ENCODE data around the gene ADARB2. TPM values are rescaled to one million over a fixed set of nuclear protein-coding genes. Genes with fewer than 3 reads are reported as not detected.
"Not testable (repeated sequence)": the region's sequence is repeated elsewhere in the genome, so short reads cannot be mapped to it uniquely, and the experiment has no call there.

The ADARB2 gene
- total and polyA plus RNA-seq, 3 experiments from 2014 or later, result not detected

- ChIA-PET POLR2A (no interaction called here), CTCF (no interaction called here)
- Histone ChIP-seq H3K36me3 (ENCODE audit: insufficient read depth, low read length) (no peaks in the 10 kb centered on the region), H3K9me3 (ENCODE audit: low read length) (no peaks in the 10 kb centered on the region), H3K27me3 (ENCODE audit: insufficient read depth, low read length, poor library complexity, severe bottlenecking) (peaks cover 11% of the 10 kb centered on the region), H3K27ac (ENCODE audit: low read depth, low read length) (no peak overlapping the region), H3K4me1 (ENCODE audit: insufficient read depth, low read length) (peaks cover 35% of the 10 kb centered on the region), H3K4me3 (ENCODE audit: low read length) (no peak overlapping the region)
- Mint-ChIP-seq H3K9me3 (peaks cover 0 to 12% (median 6%) of the 10 kb centered on the region in 5 donors), H3K4me3 (peak overlapping the region in 3 of 7 donors; percentile 17 to 83 (median 31)), H3K36me3 (no peaks in the 10 kb centered on the region), H3K4me1 (peaks cover 5 to 20% (median 7%) of the 10 kb centered on the region in 3 donors), H3K27me3 (peaks cover 24 to 27% of the 10 kb centered on the region in 2 donors), H3K27ac (peak overlapping the region; percentile 13 to 89 (median 64))
- DNase-seq, result no peak
These were observed 483.6 kb downstream of the ADARB2 start for GRCh38 chr10:1253523-1254353.

- Histone ChIP-seq H3K4me3 (ENCODE audit: low read length) (no peak overlapping the region), H3K9me3 (ENCODE audit: low read length) (no peaks in the 10 kb centered on the region), H3K27me3 (ENCODE audit: insufficient read depth, low read length, poor library complexity, severe bottlenecking) (peaks cover 14% of the 10 kb centered on the region), H3K4me1 (ENCODE audit: insufficient read depth, low read length) (peaks cover 30% of the 10 kb centered on the region), H3K27ac (ENCODE audit: low read depth, low read length) (no peak overlapping the region), H3K36me3 (ENCODE audit: insufficient read depth, low read length) (no peaks in the 10 kb centered on the region)
- no peak overlapping the region for H3K4me3 Mint-ChIP-seq
- no peak overlapping the region for H3K27ac Mint-ChIP-seq
- peaks cover 0 to 7% (median 6%) of the 10 kb centered on the region in 5 donors for H3K9me3 Mint-ChIP-seq
- H3K4me1 Mint-ChIP-seq, result peaks cover 5 to 20% (median 7%) of the 10 kb centered on the region in 3 donors
- CTCF ChIA-PET, result no interaction called here
- H3K27me3 Mint-ChIP-seq, result peaks cover 32 to 36% of the 10 kb centered on the region in 2 donors
- H3K36me3 Mint-ChIP-seq, result no peaks in the 10 kb centered on the region
- POLR2A ChIA-PET, result no interaction called here
- no peak for DNase-seq
These were observed 485.6 kb downstream of the ADARB2 start for GRCh38 chr10:1251769-1252168.

DNA sequence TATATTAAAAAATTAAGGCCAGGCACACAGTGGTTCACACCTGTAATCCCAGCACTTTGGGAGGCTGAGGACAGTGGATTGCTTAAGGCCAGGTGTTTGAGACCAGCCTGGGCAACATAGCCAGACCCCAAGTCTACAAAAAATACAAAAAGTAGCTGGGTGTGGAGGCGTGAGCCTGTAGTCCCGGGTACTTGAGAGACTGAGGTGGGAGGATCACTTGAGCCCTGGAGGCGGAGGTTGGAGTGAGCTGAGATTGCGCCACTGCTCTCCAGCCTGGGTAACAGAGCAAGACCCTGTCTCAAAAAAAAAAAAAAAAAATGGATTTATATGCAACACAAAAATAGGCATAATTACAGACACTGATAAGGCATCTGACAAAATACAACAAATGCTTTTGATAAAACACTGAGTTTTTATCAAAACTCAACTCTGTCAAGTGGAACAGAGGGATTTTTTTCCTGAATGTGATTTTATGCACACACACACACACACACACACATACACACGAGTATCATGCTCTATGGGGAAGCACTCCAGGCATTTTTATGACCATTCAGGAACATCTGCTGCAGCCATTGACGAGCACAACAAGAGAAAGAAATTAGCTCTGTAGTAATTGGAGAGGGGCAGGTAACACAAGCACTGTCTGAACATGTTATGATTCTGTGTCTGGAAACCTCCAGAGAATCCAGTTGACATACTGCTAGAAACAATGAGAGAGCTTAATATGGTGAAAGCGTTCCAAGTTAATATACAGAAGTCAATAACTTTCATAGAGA lies 488.0 kb downstream of the ADARB2 start:
- peaks cover 0 to 4% (median 0%) of the 10 kb centered on the region in 3 donors for H3K36me3 Mint-ChIP-seq
- peaks cover 8% of the 10 kb centered on the region for H3K4me1 ChIP-seq (ENCODE audit: insufficient read depth, low read length)
- no peaks in the 10 kb centered on the region for H3K9me3 ChIP-seq (ENCODE audit: low read length)
- POLR2A ChIA-PET, result no interaction called here
- H3K27me3 Mint-ChIP-seq, result peaks cover 42 to 47% of the 10 kb centered on the region in 2 donors
- no peak overlapping the region for H3K27ac Mint-ChIP-seq
- peaks cover 11% of the 10 kb centered on the region for H3K27me3 ChIP-seq (ENCODE audit: insufficient read depth, low read length, poor library complexity, severe bottlenecking)
- CTCF ChIA-PET, result no interaction called here
- H3K36me3 ChIP-seq (ENCODE audit: insufficient read depth, low read length), result no peaks in the 10 kb centered on the region
- no peak overlapping the region for H3K27ac ChIP-seq (ENCODE audit: low read depth, low read length)
- no peak for DNase-seq
- H3K4me3 ChIP-seq (ENCODE audit: low read length), result no peak overlapping the region
- peaks cover 5 to 12% (median 7%) of the 10 kb centered on the region in 3 donors for H3K4me1 Mint-ChIP-seq
- H3K9me3 Mint-ChIP-seq, result peaks cover 0 to 10% (median 7%) of the 10 kb centered on the region in 5 donors
- no peak overlapping the region for H3K4me3 Mint-ChIP-seq

GRCh38 chr10:1248262-1248630 lies 489.1 kb downstream of the ADARB2 start:
- H3K9me3 ChIP-seq (ENCODE audit: low read length); H3K9me3 Mint-ChIP-seq; H3K4me3 ChIP-seq (ENCODE audit: low read length); H3K4me1 Mint-ChIP-seq; CTCF ChIA-PET; H3K27ac ChIP-seq (ENCODE audit: low read depth, low read length); H3K36me3 ChIP-seq (ENCODE audit: insufficient read depth, low read length); H3K36me3 Mint-ChIP-seq; H3K27ac Mint-ChIP-seq; H3K4me1 ChIP-seq (ENCODE audit: insufficient read depth, low read length); DNase-seq; H3K4me3 Mint-ChIP-seq; POLR2A ChIA-PET: not testable (repeated sequence)
- peaks cover 11% of the 10 kb centered on the region for H3K27me3 ChIP-seq (ENCODE audit: insufficient read depth, low read length, poor library complexity, severe bottlenecking)
- H3K27me3 Mint-ChIP-seq, result peaks cover 43 to 53% of the 10 kb centered on the region in 2 donors

DNA sequence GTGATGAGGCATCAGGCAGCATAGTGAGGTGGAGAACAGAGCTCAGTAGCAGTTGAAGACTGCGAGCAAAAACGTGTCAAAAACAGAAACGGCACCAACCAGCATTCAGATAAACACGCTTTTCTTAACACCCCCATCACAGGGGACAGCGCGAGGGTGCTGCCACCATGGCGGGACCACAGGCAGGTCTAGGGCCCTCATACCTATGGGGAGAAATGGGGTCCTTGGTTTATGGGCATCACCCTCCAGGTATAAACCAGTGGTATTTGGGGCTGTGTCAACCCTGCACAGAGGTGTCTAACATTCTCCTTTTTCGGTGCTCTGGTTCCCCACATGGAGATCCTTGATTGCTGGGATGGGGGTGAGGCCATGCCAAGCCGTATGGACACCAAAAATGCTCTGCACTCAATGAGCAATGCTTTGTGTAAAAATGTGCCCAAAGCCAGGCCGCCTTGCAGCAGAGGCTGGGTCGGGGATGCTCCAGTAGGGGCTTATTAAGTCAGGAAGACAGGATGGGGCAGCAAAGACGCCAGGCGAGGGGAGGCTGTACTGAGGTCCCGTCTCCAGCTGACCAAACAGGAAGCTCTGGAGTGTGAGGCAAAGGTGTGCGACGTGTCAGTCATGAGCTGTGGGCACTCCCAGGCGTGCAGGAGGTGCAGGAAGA lies 489.6 kb downstream of the ADARB2 start:
- ChIA-PET CTCF (no interaction called here), POLR2A (no interaction called here)
- Histone ChIP-seq H3K36me3 (ENCODE audit: insufficient read depth, low read length) (no peaks in the 10 kb centered on the region), H3K4me3 (ENCODE audit: low read length) (no peak overlapping the region), H3K27ac (ENCODE audit: low read depth, low read length) (no peak overlapping the region), H3K4me1 (ENCODE audit: insufficient read depth, low read length) (no peaks in the 10 kb centered on the region), H3K9me3 (ENCODE audit: low read length) (no peaks in the 10 kb centered on the region), H3K27me3 (ENCODE audit: insufficient read depth, low read length, poor library complexity, severe bottlenecking) (peaks cover 11% of the 10 kb centered on the region)
- no peak for DNase-seq
- Mint-ChIP-seq H3K4me3 (no peak overlapping the region), H3K9me3 (peaks cover 0 to 7% (median 2%) of the 10 kb centered on the region in 5 donors), H3K36me3 (peaks cover 0 to 4% (median 0%) of the 10 kb centered on the region in 3 donors), H3K27me3 (peaks cover 43 to 58% of the 10 kb centered on the region in 2 donors), H3K27ac (no peak overlapping the region), H3K4me1 (no peaks in the 10 kb centered on the region)

GRCh38 chr10:1244493-1244892 lies 492.8 kb downstream of the ADARB2 start:
- Mint-ChIP-seq H3K4me3 (no peak overlapping the region), H3K27ac (no peak overlapping the region), H3K9me3 (peaks cover 0 to 3% (median 2%) of the 10 kb centered on the region in 5 donors), H3K36me3 (peaks cover 0 to 4% (median 0%) of the 10 kb centered on the region in 3 donors), H3K4me1 (peaks cover 0 to 7% (median 2%) of the 10 kb centered on the region in 3 donors), H3K27me3 (peaks cover 43 to 60% of the 10 kb centered on the region in 2 donors)
- Histone ChIP-seq H3K27ac (ENCODE audit: low read depth, low read length) (no peak overlapping the region), H3K9me3 (ENCODE audit: low read length) (no peaks in the 10 kb centered on the region), H3K4me3 (ENCODE audit: low read length) (no peak overlapping the region), H3K27me3 (ENCODE audit: insufficient read depth, low read length, poor library complexity, severe bottlenecking) (peaks cover 11% of the 10 kb centered on the region), H3K36me3 (ENCODE audit: insufficient read depth, low read length) (no peaks in the 10 kb centered on the region), H3K4me1 (ENCODE audit: insufficient read depth, low read length) (peaks cover 8% of the 10 kb centered on the region)
- ChIA-PET POLR2A (no interaction called here), CTCF (no interaction called here)
- no peak for DNase-seq

DNA sequence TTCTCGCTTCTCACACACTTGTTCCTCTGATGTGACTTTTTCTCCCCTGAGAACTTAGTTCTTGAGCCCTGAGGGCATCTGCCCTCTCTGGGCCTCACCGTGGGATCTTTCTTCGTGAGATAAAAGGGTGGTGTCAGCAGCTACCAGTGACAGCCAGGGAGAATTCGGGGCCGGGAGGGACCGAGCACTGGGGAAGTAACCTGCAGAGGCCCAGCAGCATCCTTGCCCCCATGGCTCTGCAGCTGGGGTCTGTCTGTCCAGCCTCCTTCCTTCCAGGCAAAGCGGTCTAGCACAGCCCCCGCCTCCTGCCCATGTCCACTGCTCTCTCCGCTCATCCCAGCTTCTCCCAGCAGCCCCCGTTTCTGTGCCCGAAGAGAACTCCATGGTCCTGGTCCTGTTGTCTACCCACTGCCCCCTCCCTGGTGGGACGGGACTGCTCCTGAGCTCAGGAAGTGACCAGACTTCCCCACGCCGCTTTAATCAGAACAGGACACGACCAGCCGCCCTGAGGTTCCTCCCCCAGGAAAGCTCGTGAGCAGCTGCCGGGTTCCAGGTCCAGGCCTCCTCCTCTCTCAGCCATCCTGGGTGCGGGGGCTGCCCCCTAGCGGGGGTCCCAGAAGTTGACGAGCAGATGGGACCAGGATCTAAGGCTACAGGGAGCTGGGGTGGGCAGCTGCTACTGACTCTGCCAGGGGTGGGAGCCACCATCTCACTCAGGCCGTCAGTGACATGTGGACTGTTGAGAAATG lies 493.7 kb downstream of the ADARB2 start:
- DNase-seq, result no peak
- no peaks in the 10 kb centered on the region for H3K36me3 ChIP-seq (ENCODE audit: insufficient read depth, low read length)
- H3K4me3 Mint-ChIP-seq, result no peak overlapping the region
- no peak overlapping the region for H3K4me3 ChIP-seq (ENCODE audit: low read length)
- H3K9me3 Mint-ChIP-seq, result peaks cover 0 to 3% (median 2%) of the 10 kb centered on the region in 5 donors
- peaks cover 8% of the 10 kb centered on the region for H3K27me3 ChIP-seq (ENCODE audit: insufficient read depth, low read length, poor library complexity, severe bottlenecking)
- peaks cover 0 to 7% (median 2%) of the 10 kb centered on the region in 3 donors for H3K4me1 Mint-ChIP-seq
- H3K27ac Mint-ChIP-seq, result no peak overlapping the region
- peaks cover 40 to 56% of the 10 kb centered on the region in 2 donors for H3K27me3 Mint-ChIP-seq
- no peaks in the 10 kb centered on the region for H3K9me3 ChIP-seq (ENCODE audit: low read length)
- ChIA-PET CTCF (no interaction called here), POLR2A (no interaction called here)
- H3K36me3 Mint-ChIP-seq, result peaks cover 0 to 4% (median 0%) of the 10 kb centered on the region in 3 donors
- H3K4me1 ChIP-seq (ENCODE audit: insufficient read depth, low read length), result peaks cover 8% of the 10 kb centered on the region
- H3K27ac ChIP-seq (ENCODE audit: low read depth, low read length), result no peak overlapping the region
